H1 (cell line): ENCODE results near the gene CTPS2. TPM values are rescaled to one million over a fixed set of nuclear protein-coding genes. Genes with fewer than 3 reads are reported as not detected.

Source experiments
- CTCF ChIA-PET: fragments of 300-600 bp; sonication (Branson Sonifier 250); formaldehyde crosslinking; loops from one replicate; lab custom pipeline; 2021; ENCODE audit not compliant: partially characterized antibody; lab: Charles Lee
- POLR2A ChIA-PET: fragments of 300-600 bp; sonication (Branson Sonifier 250); formaldehyde crosslinking; loops from one replicate; lab custom pipeline; 2021; ENCODE audit warnings: inconsistent platforms; ENCODE audit not compliant: partially characterized antibody; lab: Charles Lee
- DNase-seq, 2 experiments: peaks; one replicate each; pipeline versions ENCODE4 v3.0.0 to v3.0.0-alpha.2; 2010 to 2022; ENCODE audit warnings: low spot score in 2 of 2, low read depth in 1 of 2, mixed read lengths in 1 of 2
- FAIRE-seq: peaks from 2 replicates; lab custom pipeline; 2011; peaks lifted over from hg19 to GRCh38; lab: Jason Lieb, UNC
- H2AFZ ChIP-seq: 2 replicates; pipeline ENCODE4 v1.8.1; 2012; ENCODE audit warnings: low read length, inconsistent platforms
- H2AK5ac ChIP-seq: 2 replicates; pipeline ENCODE4 v1.6.1; 2013; ENCODE audit warnings: low read depth, low read length
- H2BK120ac ChIP-seq: replicated peaks from 2 replicates; pipeline ENCODE3; 2013; ENCODE audit warnings: low read depth, low read length, inconsistent platforms
- H2BK12ac ChIP-seq: 2 replicates; pipeline ENCODE4 v1.6.1; 2013; ENCODE audit warnings: low read depth, low read length
- H2BK15ac ChIP-seq: 2 replicates; pipeline ENCODE4 v1.6.1; 2013; ENCODE audit warnings: low read length
- H2BK20ac ChIP-seq: 2 replicates; pipeline ENCODE4 v1.6.1; 2013; ENCODE audit warnings: low read length
- H2BK5ac ChIP-seq: 2 replicates; pipeline ENCODE4 v1.6.1; 2013; ENCODE audit warnings: low read depth, low read length
- H3K14ac ChIP-seq: 2 replicates; pipeline ENCODE4 v1.6.1; 2013; ENCODE audit warnings: inconsistent platforms; ENCODE audit not compliant: insufficient read length
- H3K18ac ChIP-seq: 2 replicates; pipeline ENCODE4 v1.6.1; 2013; ENCODE audit warnings: low read length; ENCODE audit errors: extremely low read depth
- H3K23ac ChIP-seq: 2 replicates; pipeline ENCODE4 v1.6.1; 2013; ENCODE audit warnings: inconsistent platforms; ENCODE audit not compliant: insufficient read length
- H3K23me2 ChIP-seq: 2 replicates; pipeline ENCODE4 v1.6.1; 2013; ENCODE audit warnings: low read depth, low read length
- H3K27ac ChIP-seq: 2 replicates; pipeline ENCODE4 v1.6.1; 2011; ENCODE audit warnings: low read depth, low read length, inconsistent platforms
- H3K27me3 ChIP-seq, 4 experiments: replicated peaks in 1 of 4; 1 replicate in 1 of 4; 2 replicates in 3 of 4; pipeline versions ENCODE4 v1.6.1 to v1.8.1; 2011 to 2013; ENCODE audit warnings: low read length in 3 of 4, mild to moderate bottlenecking in 3 of 4, inconsistent platforms in 2 of 4, mixed read lengths in 2 of 4, moderate library complexity in 1 of 4; ENCODE audit not compliant: control insufficient read depth in 3 of 4, insufficient read depth in 3 of 4; ENCODE audit errors: extremely low read depth in 1 of 4
- H3K36me3 ChIP-seq, 4 experiments: 2 replicates each; pipeline versions ENCODE4 v1.6.1 to v1.8.1; 2011 to 2013; ENCODE audit warnings: mild to moderate bottlenecking in 4 of 4, low read length in 3 of 4, moderate library complexity in 2 of 4, control low read depth in 1 of 4, inconsistent platforms in 1 of 4; ENCODE audit not compliant: insufficient read depth in 4 of 4, control insufficient read depth in 2 of 4
- H3K4ac ChIP-seq: replicated peaks from 2 replicates; pipeline ENCODE3; 2013; ENCODE audit warnings: low read length, low read depth, mixed read lengths, inconsistent platforms; ENCODE audit not compliant: insufficient read length
- H3K4me1 ChIP-seq, 4 experiments: replicated peaks in 1 of 4; 1 replicate in 1 of 4; 2 replicates in 3 of 4; pipeline versions ENCODE4 v1.6.1 to v1.8.1; 2011 to 2013; ENCODE audit warnings: low read length in 3 of 4, inconsistent platforms in 2 of 4, mixed read lengths in 1 of 4; ENCODE audit not compliant: insufficient read depth in 4 of 4, control insufficient read depth in 3 of 4
- H3K4me2 ChIP-seq, 2 experiments: 2 replicates each; pipeline versions ENCODE4 v1.6.1 to v1.8.1; 2011 to 2013; ENCODE audit warnings: low read depth in 2 of 2, low read length in 2 of 2, control low read depth in 1 of 2, inconsistent platforms in 1 of 2, mild to moderate bottlenecking in 1 of 2; ENCODE audit not compliant: insufficient read depth in 1 of 2
- H3K4me3 ChIP-seq, 4 experiments: fragments of 200-600, 300-600 bp in 1 of 4; sonication (generic), shearing (Covaris generic), sonication (Bioruptor Twin) in 1 of 4; 2 replicates each; pipeline versions ENCODE4 v1.5.1 to v1.8.1; 2011 to 2016; ENCODE audit warnings: low read length in 4 of 4, low read depth in 3 of 4, control low read depth in 2 of 4, inconsistent platforms in 2 of 4, mild to moderate bottlenecking in 2 of 4, mixed read lengths in 1 of 4, moderate library complexity in 1 of 4; ENCODE audit not compliant: insufficient read depth in 2 of 4; ENCODE audit errors: extremely low read depth in 1 of 4
- H3K56ac ChIP-seq: replicated peaks from 2 replicates; pipeline ENCODE3; 2013; ENCODE audit warnings: low read depth, mild to moderate bottlenecking, mixed read lengths, low read length, inconsistent platforms; ENCODE audit not compliant: insufficient read length
- H3K79me1 ChIP-seq: 2 replicates; pipeline ENCODE4 v1.6.1; 2013; ENCODE audit warnings: low read depth, low read length, control low read depth
- H3K79me2 ChIP-seq, 2 experiments: 2 replicates each; pipeline versions ENCODE4 v1.6.1 to v1.8.1; 2012 to 2013; ENCODE audit warnings: low read length in 2 of 2, mild to moderate bottlenecking in 2 of 2, inconsistent platforms in 1 of 2; ENCODE audit not compliant: insufficient read depth in 2 of 2, control insufficient read depth in 1 of 2
- H3K9ac ChIP-seq, 4 experiments: replicated peaks in 1 of 4; 1 replicate in 1 of 4; 2 replicates in 3 of 4; pipeline versions ENCODE4 v1.6.1 to v1.8.1; 2011 to 2013; ENCODE audit warnings: low read depth in 3 of 4, low read length in 3 of 4, control low read depth in 2 of 4, mild to moderate bottlenecking in 2 of 4, moderate library complexity in 2 of 4, inconsistent platforms in 1 of 4; ENCODE audit errors: extremely low read depth in 1 of 4
- H3K9me3 ChIP-seq, 2 experiments: 2 replicates each; pipeline versions ENCODE4 v1.6.1 to v1.8.1; 2012 to 2013; ENCODE audit warnings: mild to moderate bottlenecking in 2 of 2, moderate library complexity in 2 of 2, control low read depth in 1 of 2, inconsistent platforms in 1 of 2, low read depth in 1 of 2, low read length in 1 of 2, mixed read lengths in 1 of 2; ENCODE audit not compliant: insufficient read depth in 2 of 2
- H4K20me1 ChIP-seq, 2 experiments: replicated peaks in 1 of 2; 2 replicates each; pipeline versions ENCODE3 to v1.8.1; 2011 to 2013; ENCODE audit warnings: inconsistent platforms in 2 of 2, low read length in 2 of 2, mild to moderate bottlenecking in 1 of 2; ENCODE audit not compliant: insufficient read depth in 2 of 2, control insufficient read depth in 1 of 2
- H4K5ac ChIP-seq: 2 replicates; pipeline ENCODE4 v1.6.1; 2013; ENCODE audit warnings: low read length, low read depth, mixed read lengths, inconsistent platforms; ENCODE audit not compliant: insufficient read length
- H4K8ac ChIP-seq: 2 replicates; pipeline ENCODE4 v1.8.0; 2013; ENCODE audit warnings: mild to moderate bottlenecking, moderate library complexity, low read length, inconsistent platforms; ENCODE audit not compliant: insufficient read depth; ENCODE audit errors: extremely low read depth
- H4K91ac ChIP-seq: replicated peaks from 2 replicates; pipeline ENCODE3; 2013; ENCODE audit warnings: low read length, mixed read lengths, inconsistent platforms; ENCODE audit not compliant: insufficient read length
- ATF2 ChIP-seq: IDR thresholded peaks from 2 replicates; pipeline ENCODE4 v1.6.1; 2012; ENCODE audit warnings: low read length, inconsistent platforms
- ATF3 ChIP-seq: IDR thresholded peaks from 2 replicates; pipeline ENCODE4 v1.6.1; 2011; ENCODE audit warnings: low read depth, mild to moderate bottlenecking, low read length; ENCODE audit not compliant: insufficient read depth
- CREB1 ChIP-seq: IDR thresholded peaks from 2 replicates; pipeline ENCODE4 v1.6.1; 2012; ENCODE audit warnings: inconsistent platforms
- SIRT6 ChIP-seq: IDR thresholded peaks from one replicate; pipeline ENCODE4 v1.7.1; 2012; ENCODE audit warnings: low read length, inconsistent platforms
- WGBS, 2 experiments: shearing (Covaris generic) in 1 of 2; methylation state at CpG; one replicate each; pipeline versions ENCODE4 v1.1.6 to v1.1.7; 2013 to 2015; ENCODE audit warnings: low lambda C conversion rate in 2 of 2, mixed read lengths in 2 of 2, inconsistent platforms in 1 of 2, low coverage in 1 of 2, missing lambda C conversion rate in 1 of 2; ENCODE audit not compliant: insufficient replicate concordance in 2 of 2, insufficient coverage in 1 of 2, insufficient read length in 1 of 2; ENCODE audit errors: extremely low coverage in 1 of 2, missing lambda C conversion rate in 1 of 2; 5-methylcytosine and 5-hydroxymethylcytosine counted together
- polyA plus RNA-seq, 7 experiments: library from polyadenylated mRNA; depleted of rRNA in 3 of 7; stranded (reverse) in 5 of 7; unstranded in 2 of 7; fragments of >200 nt in 5 of 7; fragments of 200-250 nt in 2 of 7; gene quantifications; 1 replicate in 5 of 7; 2 replicates in 1 of 7; 4 replicates in 1 of 7; pipeline versions ENCODE4 v1.2.1 to v1.2.3, GENCODE V29; 2011 to 2013; ENCODE audit warnings: missing spikeins in 2 of 7, mixed read lengths in 2 of 7
- total RNA-seq: library from RNA; stranded (reverse); fragmentation: NEBNext Ultra II Directional; extraction: Animal tissue kit (Norgen Biotek cat#: 25700); gene quantifications from 2 replicates; pipeline ENCODE4 v1.2.1, GENCODE V29; 2021

CTPS2 gene
- total and polyA plus RNA-seq, 2 of the 8 experiments (the other 6 are each of a cell fraction or from before 2014, with no cell fraction given) = 17.1 to 34.0 TPM

GRCh38 chrX:16665089-16665488, 47.4 kb downstream of the CTPS2 start:
- no peak for FAIRE-seq
- CTCF ChIA-PET = interaction anchor here (1.0 to 1.6 kb wide), 7 partner anchors 22 to 632 kb away, joined by 3 to 7 read pairs (median 3); no protein-coding TSS in a partner anchor

More at GRCh38 chrX:16665089-16665488, 47.4 kb downstream of the CTPS2 start:
- H3K27me3 ChIP-seq = no peaks in the 10 kb centered on the region
- H3K79me1 ChIP-seq = no peaks in the 10 kb centered on the region
- H3K18ac ChIP-seq = no peak overlapping the region
- no peaks in the 10 kb centered on the region for H3K79me2 ChIP-seq
- POLR2A ChIA-PET = no interaction called here
- no peak overlapping the region for H3K14ac ChIP-seq
- no peak overlapping the region for H2BK12ac ChIP-seq
- H4K20me1 ChIP-seq = no peaks in the 10 kb centered on the region
- no peak overlapping the region for H2AFZ ChIP-seq
- no peak overlapping the region for H3K56ac ChIP-seq
- no peak overlapping the region for H2BK20ac ChIP-seq
- H3K4me3 ChIP-seq = no peak overlapping the region
- H3K9ac ChIP-seq = no peak overlapping the region
- H2BK120ac ChIP-seq = no peak overlapping the region
- H3K4me2 ChIP-seq = no peak overlapping the region
- no peak for TF ChIP-seq ATF3
- no peak for TF ChIP-seq CREB1
- TF ChIP-seq SIRT6 = no peak
- TF ChIP-seq ATF2 = no peak
- no peak overlapping the region for H2BK5ac ChIP-seq
- WGBS, 2 experiments = 86% methylated on average over 2 of the region's 2 CpGs; no CpG with 5 or more reads in 1 of the 2 experiments
- no peak overlapping the region for H3K23ac ChIP-seq
- no peak overlapping the region for H3K27ac ChIP-seq
- no peak overlapping the region for H3K4ac ChIP-seq
- H4K8ac ChIP-seq = no peak overlapping the region
- H3K9me3 ChIP-seq = no peaks in the 10 kb centered on the region
- H3K4me1 ChIP-seq = peaks cover 0 to 7% (median 0%) of the 10 kb centered on the region in 4 experiments; a peak in 1 of 7 replicates
- no peak overlapping the region for H2AK5ac ChIP-seq
- no peak for DNase-seq
- H4K5ac ChIP-seq = no peak overlapping the region
- no peaks in the 10 kb centered on the region for H3K23me2 ChIP-seq
- no peak overlapping the region for H2BK15ac ChIP-seq
- H3K36me3 ChIP-seq = peaks cover 2 to 27% (median 4%) of the 10 kb centered on the region in 4 experiments; a peak in 4 of 8 replicates
- no peak overlapping the region for H4K91ac ChIP-seq
